GM13977 (cell line): ENCODE results near the gene IRF1.

Experiments used
- DNase-seq: peaks from one replicate; pipeline ENCODE4 v3.0.0; 2012; ENCODE audit warnings: low spot score
- in situ Hi-C: fragments of 300-500 bp; cut with MboI; formaldehyde crosslinking; loops from one replicate; pipeline ENCODE4 v1.12.0; 2022; ENCODE audit warnings: low sequenced_read_pairs, low pct_unique_long_range_greater_than_20kb, mixed read lengths, inconsistent platforms; ENCODE audit not compliant: unreplicated experiment
- TF ChIP-seq, protein P1 (sequence below): IDR thresholded peaks from 2 replicates; pipeline ENCODE4 v1.5.1; 2012; ENCODE audit warnings: mild to moderate bottlenecking, control low read depth; ENCODE audit not compliant: insufficient read depth; ENCODE audit errors: extremely low read depth, missing control alignments

IRF1 gene

DNA sequence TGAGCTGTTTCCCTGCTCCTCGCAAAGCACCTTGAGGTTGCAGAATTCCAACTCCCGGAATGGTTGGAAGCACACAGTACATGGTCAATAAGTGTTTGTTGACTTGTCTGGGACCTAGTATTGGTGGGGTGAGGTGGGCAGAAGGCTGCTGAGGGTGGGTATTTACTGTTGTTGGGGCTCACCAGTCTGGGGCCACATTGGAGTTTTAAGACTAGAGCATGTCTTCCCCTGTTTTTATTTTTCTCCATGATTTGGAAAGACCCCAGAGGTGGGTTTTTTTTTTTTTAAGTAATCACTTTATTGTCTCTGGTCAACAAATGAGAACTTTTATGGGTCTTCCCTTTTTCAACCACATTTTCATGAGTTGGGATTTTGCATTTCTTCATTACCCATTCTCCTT lies 55.1 kb downstream of the IRF1 start:
- DNase-seq: no peak
- in situ Hi-C loops: no loop called here
- TF ChIP-seq, protein P1, sequence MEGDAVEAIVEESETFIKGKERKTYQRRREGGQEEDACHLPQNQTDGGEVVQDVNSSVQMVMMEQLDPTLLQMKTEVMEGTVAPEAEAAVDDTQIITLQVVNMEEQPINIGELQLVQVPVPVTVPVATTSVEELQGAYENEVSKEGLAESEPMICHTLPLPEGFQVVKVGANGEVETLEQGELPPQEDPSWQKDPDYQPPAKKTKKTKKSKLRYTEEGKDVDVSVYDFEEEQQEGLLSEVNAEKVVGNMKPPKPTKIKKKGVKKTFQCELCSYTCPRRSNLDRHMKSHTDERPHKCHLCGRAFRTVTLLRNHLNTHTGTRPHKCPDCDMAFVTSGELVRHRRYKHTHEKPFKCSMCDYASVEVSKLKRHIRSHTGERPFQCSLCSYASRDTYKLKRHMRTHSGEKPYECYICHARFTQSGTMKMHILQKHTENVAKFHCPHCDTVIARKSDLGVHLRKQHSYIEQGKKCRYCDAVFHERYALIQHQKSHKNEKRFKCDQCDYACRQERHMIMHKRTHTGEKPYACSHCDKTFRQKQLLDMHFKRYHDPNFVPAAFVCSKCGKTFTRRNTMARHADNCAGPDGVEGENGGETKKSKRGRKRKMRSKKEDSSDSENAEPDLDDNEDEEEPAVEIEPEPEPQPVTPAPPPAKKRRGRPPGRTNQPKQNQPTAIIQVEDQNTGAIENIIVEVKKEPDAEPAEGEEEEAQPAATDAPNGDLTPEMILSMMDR: no peak

DNA sequence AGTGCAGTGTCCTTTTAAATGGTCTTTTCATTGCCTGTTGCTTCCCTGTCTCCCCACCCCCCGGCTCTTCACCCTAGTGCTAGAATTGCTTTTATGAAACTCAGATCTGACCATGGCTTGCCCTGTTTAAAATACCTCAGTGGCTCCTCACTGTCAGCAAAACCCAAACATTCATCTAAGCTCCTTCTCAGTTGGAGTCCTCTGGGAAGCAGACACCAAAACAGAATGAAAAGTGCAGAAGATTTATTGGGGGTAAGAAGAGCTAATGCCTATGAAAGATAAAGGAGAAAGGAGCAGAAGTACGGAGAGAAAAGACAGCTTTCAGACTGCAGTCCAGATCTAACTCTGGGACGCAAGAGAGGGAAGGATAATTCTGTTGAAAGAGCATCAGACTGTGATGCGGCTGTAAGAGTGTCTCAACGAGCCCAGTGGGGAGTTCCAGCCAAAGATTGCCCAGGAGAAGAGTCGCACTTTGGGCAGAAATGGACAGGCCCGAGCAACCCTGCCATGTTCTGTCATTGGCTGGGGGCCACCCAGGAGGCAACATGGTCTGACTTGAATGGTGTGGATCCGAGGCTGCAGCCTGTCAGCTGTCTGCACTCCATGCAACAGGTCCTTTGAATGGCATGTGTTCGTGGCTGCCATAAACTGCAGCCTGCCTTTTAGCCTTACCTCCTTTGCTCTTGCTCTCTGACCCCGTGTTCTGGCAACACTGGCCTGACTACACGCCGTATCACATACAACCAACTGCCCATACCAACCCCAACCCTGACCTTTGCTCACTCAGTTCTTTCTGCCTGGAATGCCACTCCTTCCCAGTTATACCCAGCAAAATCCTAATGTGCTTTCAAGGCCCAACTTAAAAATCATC lies 55.9 kb downstream of the IRF1 start:
- in situ Hi-C loops: no loop called here
- TF ChIP-seq, protein P1: no peak
- no peak for DNase-seq

DNA sequence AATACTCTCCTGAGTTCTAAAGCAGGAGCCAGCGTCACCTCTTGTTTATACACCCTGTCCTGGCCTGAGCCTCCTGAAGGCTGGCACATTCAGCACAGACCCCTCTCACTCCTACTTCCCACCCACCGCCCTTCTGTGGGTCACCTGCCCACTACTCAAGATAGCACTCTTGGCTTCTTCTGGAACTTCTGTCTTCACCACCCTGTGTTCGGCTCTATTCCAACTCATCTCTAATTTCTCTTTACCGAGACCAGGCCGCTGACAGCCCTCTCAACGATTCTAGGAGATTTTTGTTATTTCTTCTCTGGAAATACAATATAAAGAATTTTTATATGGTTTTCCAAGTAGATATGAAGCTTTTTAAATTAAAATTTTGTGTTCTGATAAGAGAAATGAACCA lies 57.4 kb downstream of the IRF1 start:
- in situ Hi-C loops: no loop called here
- no peak for DNase-seq
- TF ChIP-seq, protein P1: no peak

DNA sequence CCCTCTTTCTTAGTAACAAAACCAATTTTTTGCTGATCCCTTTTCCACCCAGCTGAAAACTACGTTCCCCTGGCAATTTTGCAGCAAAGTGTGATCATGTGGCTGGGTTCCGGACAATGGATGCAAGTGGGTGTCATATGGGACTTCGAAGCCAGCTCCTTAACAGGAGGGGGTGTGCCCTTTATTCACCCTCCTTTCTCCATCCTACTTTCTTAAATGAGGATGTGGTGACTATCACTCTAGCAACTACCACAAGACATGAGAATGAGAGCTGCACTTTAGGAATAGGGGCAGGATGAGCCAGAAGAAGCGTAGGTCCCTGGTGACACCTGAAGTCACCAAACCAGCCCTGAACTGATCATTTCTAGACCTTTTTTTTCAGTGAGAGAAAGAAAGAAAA lies 58.9 kb downstream of the IRF1 start:
- TF ChIP-seq, protein P1: no peak
- in situ Hi-C loops: no loop called here
- DNase-seq: no peak
